ENCODE results near the gene ZFP14.
"Not testable (repeated sequence)": the region's sequence is repeated elsewhere in the genome, so short reads cannot be mapped to it uniquely, and the experiment has no call there.

- not testable (repeated sequence) for TF ChIP-seq CTCF (IDR thresholded peaks at IDR 0.05); ZNF396 (CRISPR knock-in tag; IDR thresholded peaks at IDR 0.05; ENCODE audit: borderline replicate concordance); NFYB (CRISPR knock-in tag; conservative IDR thresholded peaks at IDR 0.05; ENCODE audit: low read depth); USF2 (CRISPR knock-in tag; IDR thresholded peaks at IDR 0.05); ATF3 (CRISPR knock-in tag; conservative IDR thresholded peaks at IDR 0.05); TCF7 (CRISPR knock-in tag; IDR thresholded peaks at IDR 0.05; ENCODE audit: low read depth); MAX (CRISPR knock-in tag; IDR thresholded peaks at IDR 0.05); USF1 (CRISPR knock-in tag; IDR thresholded peaks at IDR 0.05)
Measured at GRCh38 chr19:36329534-36329933, 49.5 kb downstream of the ZFP14 start.
